ENCODE results near the gene MR1. TPM values are rescaled to one million over a fixed set of nuclear protein-coding genes. Genes with fewer than 3 reads are reported as not detected.

MR1 gene
- total and polyA plus RNA-seq, 8 donors, result 1.1 to 11.3 (median 3.2) TPM

DNA sequence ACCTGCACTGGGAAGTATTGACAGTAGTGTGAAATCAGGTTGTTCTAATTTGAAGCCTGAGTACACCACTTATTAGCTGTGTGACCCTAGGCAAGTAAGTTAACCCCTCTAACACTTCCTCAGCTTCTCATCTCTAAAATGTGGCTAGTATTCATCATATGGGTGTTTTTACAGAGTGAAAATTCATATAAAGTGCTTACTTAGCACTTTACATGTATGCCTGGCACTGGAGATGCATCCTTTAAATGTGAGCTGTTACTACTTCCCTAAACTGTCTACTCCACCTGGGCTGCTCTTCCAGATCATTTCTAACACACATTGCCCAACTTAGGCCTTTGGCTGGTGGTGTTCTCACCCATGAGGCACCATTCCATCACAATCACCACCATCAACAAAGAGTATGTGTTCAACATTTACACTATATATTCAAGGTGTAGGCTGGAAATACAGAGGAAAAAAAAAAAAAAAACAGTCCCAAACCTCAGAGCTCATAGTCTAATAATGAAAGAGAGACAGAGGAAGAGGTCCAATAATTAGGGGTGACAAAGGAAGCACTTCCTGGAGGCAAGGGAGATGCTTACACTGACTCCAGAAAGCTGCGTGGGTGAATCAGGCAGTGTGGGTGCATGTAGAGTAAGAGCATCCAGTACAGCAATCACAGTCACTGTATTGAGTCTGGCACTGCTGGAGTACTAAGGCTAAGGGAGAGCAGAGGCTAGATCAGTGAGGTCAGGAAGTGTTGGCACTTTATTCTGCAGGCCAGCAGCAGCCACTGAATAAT, 14.7 kb upstream of the MR1 start:
- no peaks in the 10 kb centered on the region for H3K27me3 ChIP-seq
- H3K27ac ChIP-seq, result no peak overlapping the region
- no peak for DNase-seq
- no peak for ATAC-seq
- H3K9me3 ChIP-seq, result no peaks in the 10 kb centered on the region
- H3K4me1 ChIP-seq, result peaks cover 0 to 16% (median 7%) of the 10 kb centered on the region in 3 donors
- TF ChIP-seq, protein P1, sequence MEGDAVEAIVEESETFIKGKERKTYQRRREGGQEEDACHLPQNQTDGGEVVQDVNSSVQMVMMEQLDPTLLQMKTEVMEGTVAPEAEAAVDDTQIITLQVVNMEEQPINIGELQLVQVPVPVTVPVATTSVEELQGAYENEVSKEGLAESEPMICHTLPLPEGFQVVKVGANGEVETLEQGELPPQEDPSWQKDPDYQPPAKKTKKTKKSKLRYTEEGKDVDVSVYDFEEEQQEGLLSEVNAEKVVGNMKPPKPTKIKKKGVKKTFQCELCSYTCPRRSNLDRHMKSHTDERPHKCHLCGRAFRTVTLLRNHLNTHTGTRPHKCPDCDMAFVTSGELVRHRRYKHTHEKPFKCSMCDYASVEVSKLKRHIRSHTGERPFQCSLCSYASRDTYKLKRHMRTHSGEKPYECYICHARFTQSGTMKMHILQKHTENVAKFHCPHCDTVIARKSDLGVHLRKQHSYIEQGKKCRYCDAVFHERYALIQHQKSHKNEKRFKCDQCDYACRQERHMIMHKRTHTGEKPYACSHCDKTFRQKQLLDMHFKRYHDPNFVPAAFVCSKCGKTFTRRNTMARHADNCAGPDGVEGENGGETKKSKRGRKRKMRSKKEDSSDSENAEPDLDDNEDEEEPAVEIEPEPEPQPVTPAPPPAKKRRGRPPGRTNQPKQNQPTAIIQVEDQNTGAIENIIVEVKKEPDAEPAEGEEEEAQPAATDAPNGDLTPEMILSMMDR (IDR thresholded peaks at IDR 0.05), result no peak
- intact Hi-C loops (cut with DNase I), result no loop called here
- H3K36me3 ChIP-seq, result no peaks in the 10 kb centered on the region
- no peak overlapping the region for H3K4me3 ChIP-seq
- WGBS, 2 donors, result 39 to 87% methylated on average over 1 of the region's 1 CpG
- no peak for FAIRE-seq

DNA sequence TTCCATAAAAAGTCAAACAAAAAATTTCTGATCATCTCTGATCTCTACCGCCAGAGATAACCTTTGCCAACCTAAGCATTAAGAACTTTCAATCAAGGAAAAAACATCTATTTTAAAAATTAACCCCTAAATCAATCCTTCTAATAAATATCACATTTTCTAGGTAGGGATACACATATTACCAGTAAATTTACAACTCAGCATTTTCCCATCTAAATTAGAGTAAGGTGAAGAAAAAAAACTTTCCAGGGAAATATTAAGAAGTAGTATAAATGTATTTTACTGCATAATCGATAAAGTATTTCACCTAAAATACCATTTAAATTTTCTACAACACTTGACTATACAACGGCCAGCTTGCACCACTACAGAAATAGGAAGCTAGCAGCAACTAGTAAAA, 12.6 kb upstream of the MR1 start:
- no peak for FAIRE-seq
- peak overlapping the region in 3 of 4 donors; percentile 65 to 96 (median 88) for H3K4me3 ChIP-seq
- no peaks in the 10 kb centered on the region for H3K36me3 ChIP-seq
- H3K4me1 ChIP-seq, result peaks cover 0 to 10% (median 7%) of the 10 kb centered on the region in 3 donors
- H3K27ac ChIP-seq, result peak overlapping the region in 2 of 4 donors; percentile 83 to 84
- no peaks in the 10 kb centered on the region for H3K27me3 ChIP-seq
- no peak for ATAC-seq
- H3K9me3 ChIP-seq, result no peaks in the 10 kb centered on the region
- DNase-seq, result no peak
- intact Hi-C loops (cut with DNase I), result no loop called here
- WGBS, 2 donors, result 15 to 32% methylated on average over 3 of the region's 3 CpGs
- TF ChIP-seq, protein P1 (IDR thresholded peaks at IDR 0.05), result no peak

DNA sequence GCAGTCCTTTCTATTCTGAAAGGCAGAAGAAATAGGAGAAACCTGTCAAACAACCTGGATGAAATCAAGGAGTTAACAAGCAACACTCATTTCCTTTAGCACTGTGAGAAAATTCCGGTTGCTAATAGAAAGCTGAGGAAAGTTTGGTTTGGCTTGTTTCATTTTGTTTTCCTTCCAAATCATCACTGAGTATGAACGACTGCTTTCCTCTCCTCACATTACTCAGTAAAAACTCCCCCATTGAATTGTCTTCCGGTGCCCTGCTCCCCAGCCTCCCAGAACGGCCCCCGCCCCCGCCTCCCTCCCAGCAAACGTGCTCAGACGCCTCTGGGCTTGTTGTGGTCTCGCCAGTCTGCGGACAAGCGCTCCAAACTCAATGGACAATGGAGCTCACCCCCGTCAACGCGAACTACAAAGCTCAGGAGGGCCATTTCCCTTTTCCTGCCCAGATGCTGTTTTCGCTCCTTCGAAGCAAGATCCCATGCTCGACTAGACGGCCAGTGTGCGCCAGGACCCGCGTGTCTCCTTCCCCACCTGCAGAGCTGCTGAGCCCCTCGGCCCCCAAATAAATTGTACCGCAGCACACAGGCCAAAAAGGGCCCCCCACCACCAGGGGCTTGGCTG, 11.9 kb upstream of the MR1 start:
- intact Hi-C loops (cut with DNase I), result no loop called here
- Histone ChIP-seq H3K27me3 (no peaks in the 10 kb centered on the region), H3K4me1 (peaks cover 0 to 7% (median 7%) of the 10 kb centered on the region in 3 donors), H3K4me3 (peak overlapping the region; percentile 65 to 96 (median 76)), H3K27ac (peak overlapping the region; percentile 59 to 84 (median 82)), H3K9me3 (no peaks in the 10 kb centered on the region), H3K36me3 (no peaks in the 10 kb centered on the region)
- TF ChIP-seq, protein P1 (IDR thresholded peaks at IDR 0.05), result no peak
- WGBS, 2 donors, result 0% methylated on average over 23 of the region's 23 CpGs
- DNase-seq (peak in 4 of 6 donors; percentile 41 to 72 (median 52)), FAIRE-seq (no peak), ATAC-seq (peak; percentile 33 to 71 (median 58))

DNA sequence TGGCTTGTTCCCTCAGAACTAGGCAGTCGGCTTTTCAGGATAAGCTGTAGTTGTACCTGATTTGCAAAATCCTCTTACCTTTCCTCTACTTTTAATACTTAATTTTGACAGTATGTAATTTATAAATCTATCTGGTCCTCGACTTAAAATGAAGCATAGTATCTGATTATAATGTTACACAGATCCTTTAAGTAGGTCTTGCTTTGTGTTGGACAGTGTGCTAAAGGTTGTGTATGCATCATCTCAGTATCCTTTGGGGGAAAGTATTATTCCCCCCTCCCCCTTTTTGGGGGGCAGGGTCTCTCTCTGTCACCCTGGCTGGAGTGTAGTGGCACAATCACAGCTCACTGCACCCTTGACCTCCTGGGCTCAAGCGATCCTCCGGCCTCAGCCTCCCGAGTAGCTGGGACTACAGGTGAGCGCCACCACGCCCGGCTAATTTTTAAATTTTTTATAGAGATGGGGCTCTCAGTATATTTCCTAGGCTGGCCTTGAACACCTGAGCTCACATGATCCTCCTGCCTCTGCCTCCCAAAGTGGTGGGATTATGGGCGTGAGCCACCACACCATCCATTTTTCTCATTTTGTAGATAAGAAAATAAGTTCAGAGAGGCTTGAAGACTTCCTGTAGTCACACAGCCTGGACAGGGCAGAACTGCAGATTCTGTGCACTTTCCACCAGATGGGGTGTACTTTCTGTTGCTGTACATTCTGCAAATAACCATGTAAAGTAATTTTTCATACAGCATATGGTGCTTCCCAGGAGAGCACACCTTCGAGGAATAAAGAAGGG, 10.3 kb upstream of the MR1 start:
- H3K9me3 ChIP-seq, result no peaks in the 10 kb centered on the region
- WGBS, 2 donors, result 62 to 67% methylated on average over 10 of the region's 10 CpGs
- ATAC-seq, result no peak
- FAIRE-seq, result no peak
- TF ChIP-seq, protein P1 (IDR thresholded peaks at IDR 0.05), result no peak
- H3K27ac ChIP-seq, result peak overlapping the region in 2 of 4 donors; percentile 27 to 52
- H3K4me1 ChIP-seq, result peaks cover 0 to 7% (median 7%) of the 10 kb centered on the region in 3 donors
- no peaks in the 10 kb centered on the region for H3K27me3 ChIP-seq
- H3K4me3 ChIP-seq, result peak overlapping the region in 2 of 4 donors; percentile 21 to 31
- intact Hi-C loops (cut with DNase I), result no loop called here
- DNase-seq, result peak in 2 of 6 donors; percentile 18 to 19
- H3K36me3 ChIP-seq, result no peaks in the 10 kb centered on the region
